ENCODE measurements around the gene NACC1. TPM values are rescaled to one million over a fixed set of nuclear protein-coding genes. Genes with fewer than 3 reads are reported as not detected.

NACC1 gene
- total and polyA plus RNA-seq, 9 donors, result 3.2 to 31.4 (median 17.5) TPM

DNA sequence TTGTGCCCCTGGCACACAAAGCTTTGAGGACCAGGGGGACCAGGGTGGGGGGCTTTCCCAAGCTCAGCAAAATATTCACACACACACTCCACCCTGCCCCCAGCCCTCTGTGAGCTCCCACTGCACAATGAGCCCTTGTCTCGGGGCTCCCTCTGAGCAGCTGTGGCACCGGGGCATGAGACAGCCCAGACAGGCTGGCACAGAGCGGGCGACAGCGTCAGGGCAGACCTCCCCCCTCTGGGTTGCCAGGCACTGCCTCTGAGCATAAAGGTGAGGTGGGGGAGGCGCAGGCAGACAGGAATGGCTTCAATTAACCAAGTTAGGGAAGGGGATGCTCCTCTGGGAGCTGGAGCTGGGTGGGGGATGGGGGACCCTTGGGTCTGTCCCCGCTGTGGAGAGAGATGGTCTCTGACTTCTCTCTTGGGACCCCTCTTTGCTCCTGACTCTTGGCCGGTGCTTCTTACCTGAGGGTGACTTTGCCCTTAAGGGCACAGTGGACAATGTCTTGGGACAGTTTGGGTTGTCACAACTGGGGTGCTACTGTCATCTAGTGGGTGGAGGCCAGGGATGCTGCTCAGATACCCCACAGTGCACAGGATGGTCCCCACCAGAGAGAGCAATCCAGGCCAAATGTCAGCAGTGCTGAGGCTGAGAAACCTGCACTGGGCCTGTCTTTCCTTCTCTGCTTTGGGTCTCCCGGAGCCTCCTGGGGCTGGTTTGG is 45.7 kb upstream of the NACC1 start:
- Histone ChIP-seq H3K9me3 (no peaks in the 10 kb centered on the region), H3K4me1 (ENCODE audit: insufficient read depth) (peaks cover 25% of the 10 kb centered on the region), H3K27ac (peak overlapping the region; percentile 6 to 14), H3K4me3 (no peak overlapping the region), H3K27me3 (no peaks in the 10 kb centered on the region), H3K36me3 (no peaks in the 10 kb centered on the region)
- WGBS, 3 donors, result 93 to 95% (median 94%) methylated on average over 6 to 9 of the region's 9 CpGs
- intact Hi-C loops (cut with DNase I), result no loop called here
- no peak for DNase-seq
- TF ChIP-seq, protein P1, sequence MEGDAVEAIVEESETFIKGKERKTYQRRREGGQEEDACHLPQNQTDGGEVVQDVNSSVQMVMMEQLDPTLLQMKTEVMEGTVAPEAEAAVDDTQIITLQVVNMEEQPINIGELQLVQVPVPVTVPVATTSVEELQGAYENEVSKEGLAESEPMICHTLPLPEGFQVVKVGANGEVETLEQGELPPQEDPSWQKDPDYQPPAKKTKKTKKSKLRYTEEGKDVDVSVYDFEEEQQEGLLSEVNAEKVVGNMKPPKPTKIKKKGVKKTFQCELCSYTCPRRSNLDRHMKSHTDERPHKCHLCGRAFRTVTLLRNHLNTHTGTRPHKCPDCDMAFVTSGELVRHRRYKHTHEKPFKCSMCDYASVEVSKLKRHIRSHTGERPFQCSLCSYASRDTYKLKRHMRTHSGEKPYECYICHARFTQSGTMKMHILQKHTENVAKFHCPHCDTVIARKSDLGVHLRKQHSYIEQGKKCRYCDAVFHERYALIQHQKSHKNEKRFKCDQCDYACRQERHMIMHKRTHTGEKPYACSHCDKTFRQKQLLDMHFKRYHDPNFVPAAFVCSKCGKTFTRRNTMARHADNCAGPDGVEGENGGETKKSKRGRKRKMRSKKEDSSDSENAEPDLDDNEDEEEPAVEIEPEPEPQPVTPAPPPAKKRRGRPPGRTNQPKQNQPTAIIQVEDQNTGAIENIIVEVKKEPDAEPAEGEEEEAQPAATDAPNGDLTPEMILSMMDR (IDR thresholded peaks at IDR 0.05), result no peak

DNA sequence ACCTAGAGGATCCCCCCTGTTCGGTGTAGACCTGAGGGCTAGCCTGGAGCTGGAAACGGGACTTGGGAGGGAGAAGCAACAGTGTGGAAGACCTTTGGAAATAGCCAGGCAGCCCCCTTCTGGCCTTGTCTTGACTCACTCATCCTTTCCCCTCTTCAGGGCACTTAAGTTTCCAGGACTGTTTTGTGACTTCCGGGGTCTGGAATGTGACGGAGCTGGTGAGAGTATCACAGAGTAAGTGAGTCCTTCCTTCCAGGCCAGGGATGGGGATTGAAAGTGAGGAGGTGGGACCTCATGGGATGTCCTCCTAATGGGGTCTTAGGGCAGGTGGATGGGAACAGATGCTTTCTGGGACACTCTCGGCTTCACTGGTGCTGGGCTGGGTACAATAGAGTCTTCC is 44.8 kb upstream of the NACC1 start:
- Histone ChIP-seq H3K27me3 (no peaks in the 10 kb centered on the region), H3K4me3 (no peak overlapping the region), H3K9me3 (no peaks in the 10 kb centered on the region), H3K27ac (peak overlapping the region in 1 of 2 donors; percentile 13), H3K4me1 (ENCODE audit: insufficient read depth) (peaks cover 24% of the 10 kb centered on the region), H3K36me3 (no peaks in the 10 kb centered on the region)
- DNase-seq, result no peak
- TF ChIP-seq, protein P1 (IDR thresholded peaks at IDR 0.05), result no peak
- no peak for TF ChIP-seq EP300 (IDR thresholded peaks at IDR 0.05)
- TF ChIP-seq POLR2A (IDR thresholded peaks at IDR 0.05), result no peak
- intact Hi-C loops (cut with DNase I), result no loop called here
- WGBS, 3 donors, result 82 to 89% (median 83%) methylated on average over 5 of the region's 5 CpGs

DNA sequence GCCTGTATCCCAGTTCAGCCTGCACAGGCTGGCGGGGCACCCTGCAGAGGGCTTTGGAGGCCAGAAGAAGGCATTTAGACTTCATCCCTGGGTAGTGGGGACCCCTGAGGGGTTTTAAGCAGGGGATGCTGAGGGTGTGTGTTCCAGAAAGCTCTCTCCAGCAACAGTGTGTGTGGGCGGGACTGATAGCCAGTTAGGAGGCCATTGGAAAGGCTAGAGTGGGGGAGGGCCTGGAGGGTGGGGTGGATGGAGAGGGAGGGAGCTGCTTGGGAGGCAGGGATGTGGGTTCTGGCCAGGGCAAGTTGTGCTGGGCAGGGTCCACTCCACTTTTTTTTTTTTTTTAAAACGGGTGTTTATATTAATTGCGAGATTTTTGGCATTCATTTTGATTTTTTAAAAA is 43.7 kb upstream of the NACC1 start:
- DNase-seq, result no peak
- no peaks in the 10 kb centered on the region for H3K27me3 ChIP-seq
- H3K36me3 ChIP-seq, result no peaks in the 10 kb centered on the region
- peaks cover 24% of the 10 kb centered on the region for H3K4me1 ChIP-seq (ENCODE audit: insufficient read depth)
- no peaks in the 10 kb centered on the region for H3K9me3 ChIP-seq
- peak overlapping the region in 1 of 2 donors; percentile 35 for H3K27ac ChIP-seq
- intact Hi-C loops (cut with DNase I), result no loop called here
- H3K4me3 ChIP-seq, result no peak overlapping the region
- TF ChIP-seq EP300 (IDR thresholded peaks at IDR 0.05), result no peak
- TF ChIP-seq POLR2A (IDR thresholded peaks at IDR 0.05), result no peak
- TF ChIP-seq, protein P1 (IDR thresholded peaks at IDR 0.05), result no peak
- 38 to 49% (median 49%) methylated on average over 4 of the region's 4 CpGs for WGBS, 3 donors

DNA sequence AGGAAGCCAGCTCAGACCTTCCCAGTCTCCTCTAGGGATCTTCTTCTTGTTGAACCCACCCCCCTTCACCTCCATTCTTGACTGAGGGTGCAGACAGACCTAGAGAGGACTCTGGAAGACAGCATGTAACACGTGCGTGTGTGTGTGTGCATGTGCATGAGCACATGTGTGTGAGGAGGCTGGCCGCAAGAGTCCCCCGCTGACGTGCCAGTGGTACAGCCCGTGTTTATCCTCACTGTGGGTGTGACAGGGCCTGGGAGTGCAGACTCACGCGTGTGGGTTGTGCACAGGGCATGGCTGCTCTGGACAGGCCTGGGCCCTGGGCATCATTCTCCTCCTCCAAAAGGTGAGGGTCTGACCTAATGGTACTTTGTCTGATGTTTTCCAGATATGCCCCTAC is 41.7 kb upstream of the NACC1 start:
- Histone ChIP-seq H3K4me1 (ENCODE audit: insufficient read depth) (peaks cover 19% of the 10 kb centered on the region), H3K27ac (peak overlapping the region in 1 of 2 donors; percentile 54), H3K4me3 (no peak overlapping the region), H3K27me3 (no peaks in the 10 kb centered on the region), H3K36me3 (no peaks in the 10 kb centered on the region), H3K9me3 (no peaks in the 10 kb centered on the region)
- DNase-seq, result no peak
- TF ChIP-seq, protein P1 (IDR thresholded peaks at IDR 0.05), result no peak
- TF ChIP-seq EP300 (IDR thresholded peaks at IDR 0.05) (no peak), POLR2A (IDR thresholded peaks at IDR 0.05) (no peak)
- 36 to 45% (median 40%) methylated on average over 6 to 8 of the region's 8 CpGs for WGBS, 3 donors
- intact Hi-C loops (cut with DNase I), result no loop called here

Data from ovary (tissue), 9 donors.